Measurements from ENCODE around the gene PIK3C3.
"Not testable (repeated sequence)": the region's sequence is repeated elsewhere in the genome, so short reads cannot be mapped to it uniquely, and the experiment has no call there.

The PIK3C3 gene

GRCh38 chr18:42069036-42069435 lies 114.0 kb downstream of the PIK3C3 start:
- DNase-seq (ENCODE audit: low read depth, low spot score), result no peak

DNA sequence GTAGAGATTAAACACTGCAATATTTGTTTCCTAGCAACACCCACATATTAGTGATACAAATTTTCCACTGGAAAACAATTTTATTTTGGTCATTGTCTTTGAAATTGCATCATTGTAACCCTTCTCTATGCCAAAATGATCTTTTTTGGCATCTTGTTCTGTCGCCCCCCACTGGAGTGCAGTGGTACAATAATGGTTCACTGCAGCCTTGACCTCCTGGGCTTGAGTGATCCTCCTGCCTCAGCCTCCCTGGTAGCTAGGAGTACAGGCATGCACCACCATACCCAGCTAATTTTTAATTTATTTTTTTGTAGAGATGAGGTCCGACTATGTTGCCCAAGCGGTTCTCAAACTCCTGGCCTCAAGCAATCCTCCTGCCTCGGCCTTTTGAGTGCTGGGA lies 117.4 kb downstream of the PIK3C3 start:
- no peak for DNase-seq (ENCODE audit: low read depth, low spot score)

GRCh38 chr18:42074704-42075103 lies 119.7 kb downstream of the PIK3C3 start:
- DNase-seq (ENCODE audit: low read depth, low spot score), result no peak

DNA sequence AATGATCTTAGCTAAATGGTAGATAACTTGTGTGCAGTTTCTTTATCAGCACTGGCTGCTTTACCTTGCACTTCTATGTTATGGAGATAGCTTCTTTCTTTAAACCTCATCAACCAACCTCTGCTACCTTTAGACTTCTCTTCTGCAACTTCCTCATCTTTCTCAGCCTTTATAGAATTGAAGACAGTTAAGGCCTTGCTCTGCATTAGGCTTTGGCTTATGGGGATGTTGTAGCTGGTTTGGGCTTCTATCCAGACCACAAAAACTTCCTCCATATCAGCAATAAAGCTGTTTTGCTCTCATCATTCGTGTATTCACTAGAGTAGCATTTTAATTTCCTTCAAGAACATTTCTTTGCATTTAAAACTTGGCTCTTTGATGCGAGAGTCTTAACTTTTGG lies 123.7 kb downstream of the PIK3C3 start:
- no peak for DNase-seq (ENCODE audit: low read depth, low spot score)

DNA sequence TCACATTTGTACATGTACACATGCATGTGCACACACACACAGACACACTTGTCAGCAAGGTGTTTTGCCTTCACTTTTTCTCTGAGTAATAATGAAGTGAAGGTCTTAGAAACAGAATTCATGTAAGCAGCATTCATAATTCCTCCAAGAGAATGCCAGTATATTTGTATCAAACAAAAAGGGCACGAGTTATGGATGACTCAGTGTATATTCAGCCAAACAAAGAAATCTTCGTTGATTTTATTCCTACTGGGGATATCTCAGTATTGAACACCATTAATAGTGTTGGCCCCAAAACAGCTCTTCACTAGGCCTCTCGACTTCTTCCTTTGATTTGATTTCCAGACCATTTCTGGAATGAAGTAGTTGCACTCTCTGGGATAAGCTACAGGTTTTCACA lies 125.3 kb downstream of the PIK3C3 start:
- no peak for DNase-seq (ENCODE audit: low read depth, low spot score)

- no peak for DNase-seq (ENCODE audit: low read depth, low spot score)
Measured at GRCh38 chr18:42082415-42083234, 127.6 kb downstream of the PIK3C3 start.

- DNase-seq (ENCODE audit: low read depth, low spot score), result no peak
Measured at GRCh38 chr18:42086288-42086687, 131.3 kb downstream of the PIK3C3 start.

- DNase-seq (ENCODE audit: low read depth, low spot score), result no peak
Measured at GRCh38 chr18:42087235-42087634, 132.2 kb downstream of the PIK3C3 start.

GRCh38 chr18:42087876-42088275 lies 132.8 kb downstream of the PIK3C3 start:
- DNase-seq (ENCODE audit: low read depth, low spot score), result no peak

DNA sequence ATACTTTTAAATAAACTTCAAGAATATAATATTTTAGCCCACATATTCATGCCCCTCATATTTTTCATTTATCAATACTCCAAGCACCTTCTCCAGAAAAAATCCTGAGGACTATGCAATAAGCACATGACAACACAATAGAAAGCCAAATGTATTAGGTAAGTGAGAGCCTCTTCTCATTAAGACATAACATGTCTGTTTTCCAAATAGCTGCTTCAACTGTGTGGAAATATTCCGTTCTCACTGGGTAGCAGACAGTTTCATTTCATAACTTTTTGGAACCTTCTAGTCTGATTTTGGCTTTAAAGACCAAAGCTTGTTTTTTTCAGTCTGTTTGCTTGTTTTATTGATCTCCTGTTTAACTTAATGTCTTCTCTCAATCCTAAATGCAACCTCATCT lies 137.8 kb downstream of the PIK3C3 start:
- no peak for DNase-seq (ENCODE audit: low read depth, low spot score)

GRCh38 chr18:42094875-42095274 lies 139.8 kb downstream of the PIK3C3 start:
- DNase-seq (ENCODE audit: low read depth, low spot score), result no peak

- DNase-seq (ENCODE audit: low read depth, low spot score), result no peak
Measured at GRCh38 chr18:42095732-42096377, 140.8 kb downstream of the PIK3C3 start.

- DNase-seq (ENCODE audit: low read depth, low spot score), result no peak
Measured at GRCh38 chr18:42100248-42100647, 145.2 kb downstream of the PIK3C3 start.

GRCh38 chr18:42100911-42101310 lies 145.9 kb downstream of the PIK3C3 start:
- DNase-seq (ENCODE audit: low read depth, low spot score), result no peak

DNA sequence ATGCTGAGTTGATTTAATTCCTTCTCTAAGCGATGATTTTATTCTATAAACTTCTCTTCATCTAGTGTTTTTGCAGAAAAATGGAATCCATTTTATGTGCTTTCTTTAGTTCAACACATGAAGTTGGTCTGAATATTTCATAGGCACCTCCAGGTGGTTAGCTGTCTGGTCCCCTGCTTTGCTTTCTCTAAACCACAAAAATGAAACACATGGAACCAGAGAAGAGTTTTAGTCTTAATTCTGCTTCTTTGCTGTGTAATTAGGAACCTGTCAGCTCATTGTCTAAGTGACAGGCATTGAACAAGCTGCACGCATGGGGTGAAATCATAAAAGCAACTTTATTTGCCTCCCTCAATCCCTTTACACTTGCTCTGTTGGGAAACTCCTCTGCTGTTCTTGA lies 150.4 kb downstream of the PIK3C3 start:
- DNase-seq (ENCODE audit: low read depth, low spot score), result no peak

DNA sequence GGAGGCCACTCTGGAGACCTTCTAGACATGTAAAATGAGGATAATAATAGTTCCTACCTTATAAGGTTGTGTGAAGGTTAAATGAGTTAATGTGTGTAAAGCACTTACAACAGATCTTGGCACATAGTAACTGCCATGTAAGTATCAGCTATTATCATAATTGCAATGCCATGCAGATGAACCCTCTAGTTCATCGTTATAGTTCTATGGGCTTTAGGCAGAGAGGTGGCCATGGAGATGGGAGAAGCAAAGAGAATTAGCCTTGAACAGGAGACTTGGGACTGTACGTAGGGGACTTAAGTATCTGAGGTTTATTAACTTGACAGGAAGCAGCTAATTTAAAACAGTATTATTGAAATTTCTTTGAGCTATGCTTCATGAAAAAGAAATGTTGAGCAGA lies 151.8 kb downstream of the PIK3C3 start:
- no peak for DNase-seq (ENCODE audit: low read depth, low spot score)

- no peak for DNase-seq (ENCODE audit: low read depth, low spot score)
Measured at GRCh38 chr18:42107287-42107686, 152.3 kb downstream of the PIK3C3 start.

DNA sequence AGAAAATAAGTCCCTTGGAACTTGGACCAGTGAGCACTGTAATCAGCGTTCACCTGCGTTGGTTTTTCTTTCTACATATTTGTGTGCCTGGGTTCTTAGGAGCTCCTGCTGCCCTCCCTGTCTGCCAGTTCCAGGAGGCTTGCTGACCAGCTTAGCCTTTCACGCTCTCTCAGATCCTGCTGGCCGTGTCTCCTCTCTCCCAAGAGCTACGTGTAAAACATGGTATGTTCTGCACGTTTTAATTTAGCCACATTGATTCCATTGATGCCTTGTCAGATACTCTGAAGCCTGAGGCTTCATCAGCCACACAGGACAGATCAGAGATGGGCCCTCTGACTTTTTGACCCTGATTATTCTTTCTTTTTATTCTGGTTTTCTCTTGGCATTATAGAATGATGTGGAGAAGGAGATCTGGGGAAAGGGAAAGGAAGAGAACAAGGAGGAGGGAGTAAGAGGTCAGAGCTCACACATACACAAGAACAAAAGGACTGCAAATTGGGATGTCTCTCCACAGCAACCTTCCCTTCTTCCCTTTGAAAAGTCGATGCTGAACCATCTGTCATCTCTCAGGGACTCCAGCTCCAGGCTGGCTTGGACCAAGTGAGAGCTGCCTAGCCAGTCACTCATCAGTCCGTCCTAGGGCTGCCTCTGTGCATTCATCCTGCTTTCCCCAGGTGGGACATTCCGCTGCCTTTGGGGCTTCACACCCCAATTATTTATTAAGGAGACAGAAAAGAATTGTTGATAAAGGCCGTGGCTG lies 152.8 kb downstream of the PIK3C3 start:
- no peak for DNase-seq (ENCODE audit: low read depth, low spot score)

GRCh38 chr18:42112147-42112546 lies 157.1 kb downstream of the PIK3C3 start:
- DNase-seq (ENCODE audit: low read depth, low spot score), result not testable (repeated sequence)

DNA sequence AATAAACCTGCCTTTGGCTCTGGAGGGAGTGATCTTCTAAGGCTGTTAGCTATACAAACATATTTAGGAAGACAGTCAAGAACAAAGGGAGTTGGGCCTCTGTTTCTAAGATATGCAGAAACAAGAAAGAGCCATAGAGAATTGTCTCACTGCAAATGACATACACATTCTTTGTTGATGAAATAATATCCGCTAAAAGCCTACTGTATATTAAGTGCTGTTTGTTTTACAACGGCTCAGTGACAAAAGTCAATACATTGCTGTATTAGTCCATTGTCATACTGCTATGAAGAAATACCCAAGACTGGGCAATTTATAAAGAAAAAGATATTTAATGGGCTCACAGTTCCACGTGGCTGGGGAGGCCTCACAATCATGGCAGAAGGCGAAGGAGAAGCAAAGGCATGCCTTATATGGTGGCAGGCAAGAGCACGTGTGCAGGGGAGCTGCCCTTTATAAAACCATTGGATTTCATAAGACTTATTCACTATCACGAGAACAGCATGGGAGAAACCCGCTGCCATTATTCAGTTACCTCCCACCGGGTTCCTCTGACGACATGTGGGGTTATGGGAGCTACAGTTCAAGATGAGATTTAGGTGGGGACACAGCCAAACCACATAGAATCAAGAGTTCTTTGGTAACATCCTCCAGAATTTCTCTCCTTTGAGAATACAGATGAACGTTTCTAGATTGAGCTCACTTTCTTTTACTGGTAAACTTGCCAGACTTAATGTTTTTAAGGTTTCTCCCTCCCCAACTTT lies 157.8 kb downstream of the PIK3C3 start:
- no peak for DNase-seq (ENCODE audit: low read depth, low spot score)

- no peak for DNase-seq (ENCODE audit: low read depth, low spot score)
Measured at GRCh38 chr18:42113529-42114191, 158.6 kb downstream of the PIK3C3 start.

All from activated naive CD8-positive, alpha-beta T cell treated with anti-CD3 and anti-CD28 coated beads, Interleukin-2, amount 50 U/mL, for 16 hours (primary cell).